SH-SY5Y (cell line): ENCODE measurements around the gene RHEX.

Experiments used
- GATA2 ChIP-seq: IDR thresholded peaks from 2 replicates; pipeline ENCODE4 v1.6.1; 2011; ENCODE audit warnings: mild to moderate bottlenecking, low read depth, low read length
- GATA3 ChIP-seq: IDR thresholded peaks from 2 replicates; pipeline ENCODE4 v1.6.1; 2011; ENCODE audit warnings: low read depth, mild to moderate bottlenecking, low read length, moderate library complexity

GRCh38 chr1:206145771-206146290 is 92.9 kb downstream of the RHEX start:
- TF ChIP-seq GATA2 (no peak), GATA3 (no peak)
